Measurements from ENCODE around the gene BIN2. TPM values are rescaled to one million over a fixed set of nuclear protein-coding genes. Genes with fewer than 3 reads are reported as not detected.

Gene BIN2
- total and polyA plus RNA-seq, 2 experiments from 2014 or later = not detected

GRCh38 chr12:51238510-51239334 is 85.3 kb downstream of the BIN2 start, which contains the start of gene DAZAP2:
Gene DAZAP2 (plus strand): TSS chr12:51238826. CDS start chr12:51238908, 82 bp downstream.
- Histone ChIP-seq H3K4me3 (peak within 1 kb of the TSS; percentile 87), H3K27me3 (no peaks in the 10 kb centered on the region), H3K36me3 (peaks cover 13% of the 10 kb centered on the region), H3K9me3 (ENCODE audit: low read depth) (no peaks in the 10 kb centered on the region), H3K4me1 (ENCODE audit: low read depth) (peaks cover 4% of the 10 kb centered on the region), H3K27ac (peak within 1 kb of the TSS; percentile 99)
- peak; percentile 96 to 98 for DNase-seq (ENCODE audit: low read depth in 1 of 2, low spot score in 1 of 2)
- TF ChIP-seq, protein P1, sequence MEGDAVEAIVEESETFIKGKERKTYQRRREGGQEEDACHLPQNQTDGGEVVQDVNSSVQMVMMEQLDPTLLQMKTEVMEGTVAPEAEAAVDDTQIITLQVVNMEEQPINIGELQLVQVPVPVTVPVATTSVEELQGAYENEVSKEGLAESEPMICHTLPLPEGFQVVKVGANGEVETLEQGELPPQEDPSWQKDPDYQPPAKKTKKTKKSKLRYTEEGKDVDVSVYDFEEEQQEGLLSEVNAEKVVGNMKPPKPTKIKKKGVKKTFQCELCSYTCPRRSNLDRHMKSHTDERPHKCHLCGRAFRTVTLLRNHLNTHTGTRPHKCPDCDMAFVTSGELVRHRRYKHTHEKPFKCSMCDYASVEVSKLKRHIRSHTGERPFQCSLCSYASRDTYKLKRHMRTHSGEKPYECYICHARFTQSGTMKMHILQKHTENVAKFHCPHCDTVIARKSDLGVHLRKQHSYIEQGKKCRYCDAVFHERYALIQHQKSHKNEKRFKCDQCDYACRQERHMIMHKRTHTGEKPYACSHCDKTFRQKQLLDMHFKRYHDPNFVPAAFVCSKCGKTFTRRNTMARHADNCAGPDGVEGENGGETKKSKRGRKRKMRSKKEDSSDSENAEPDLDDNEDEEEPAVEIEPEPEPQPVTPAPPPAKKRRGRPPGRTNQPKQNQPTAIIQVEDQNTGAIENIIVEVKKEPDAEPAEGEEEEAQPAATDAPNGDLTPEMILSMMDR (IDR thresholded peaks at IDR 0.05; ENCODE audit: low read depth, low read length) = peak; percentile 5

- H3K4me3 ChIP-seq = peak overlapping the region; percentile 87
- no peaks in the 10 kb centered on the region for H3K9me3 ChIP-seq (ENCODE audit: low read depth)
- TF ChIP-seq, protein P1 (IDR thresholded peaks at IDR 0.05; ENCODE audit: low read depth, low read length) = no peak
- peaks cover 13% of the 10 kb centered on the region for H3K36me3 ChIP-seq
- H3K4me1 ChIP-seq (ENCODE audit: low read depth) = peaks cover 4% of the 10 kb centered on the region
- H3K27me3 ChIP-seq = no peaks in the 10 kb centered on the region
- no peak for DNase-seq (ENCODE audit: low read depth in 1 of 2, low spot score in 1 of 2)
- H3K27ac ChIP-seq = peak overlapping the region; percentile 99
These were observed 85.9 kb downstream of the BIN2 start for GRCh38 chr12:51238037-51238509.

- Histone ChIP-seq H3K4me1 (ENCODE audit: low read depth) (no peaks in the 10 kb centered on the region), H3K4me3 (no peak overlapping the region), H3K36me3 (no peaks in the 10 kb centered on the region), H3K27me3 (no peaks in the 10 kb centered on the region), H3K27ac (no peak overlapping the region), H3K9me3 (ENCODE audit: low read depth) (no peaks in the 10 kb centered on the region)
- TF ChIP-seq, protein P1 (IDR thresholded peaks at IDR 0.05; ENCODE audit: low read depth, low read length) = no peak
- DNase-seq (ENCODE audit: low read depth in 1 of 2, low spot score in 1 of 2) = no peak
These were observed 89.4 kb downstream of the BIN2 start for GRCh38 chr12:51234530-51234929.

DNA sequence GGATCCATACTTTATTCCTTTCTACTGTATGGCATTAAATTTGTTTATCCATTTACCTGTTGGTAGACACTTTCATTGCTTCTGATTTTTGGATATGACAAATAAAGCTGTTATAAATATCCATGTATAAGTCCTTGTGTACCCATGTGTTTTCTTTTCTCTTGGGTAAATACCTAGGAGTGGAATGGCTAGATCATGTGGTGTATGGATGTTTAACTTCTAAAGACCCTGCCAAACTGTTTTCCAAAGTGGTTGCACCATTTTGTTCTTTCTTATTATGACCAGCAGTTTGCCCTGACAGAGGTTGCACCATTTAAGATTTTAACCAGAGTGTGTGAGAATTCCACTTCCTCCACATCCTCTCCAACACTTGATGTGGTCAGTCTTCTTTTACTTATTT is 91.3 kb downstream of the BIN2 start:
- H3K27me3 ChIP-seq = no peaks in the 10 kb centered on the region
- no peak overlapping the region for H3K4me3 ChIP-seq
- DNase-seq (ENCODE audit: low read depth in 1 of 2, low spot score in 1 of 2) = no peak
- H3K36me3 ChIP-seq = no peaks in the 10 kb centered on the region
- H3K9me3 ChIP-seq (ENCODE audit: low read depth) = no peaks in the 10 kb centered on the region
- TF ChIP-seq, protein P1 (IDR thresholded peaks at IDR 0.05; ENCODE audit: low read depth, low read length) = no peak
- H3K4me1 ChIP-seq (ENCODE audit: low read depth) = no peaks in the 10 kb centered on the region
- H3K27ac ChIP-seq = no peak overlapping the region

Other genes starting within 250 kb of the BIN2 start
- 19.0 and 21.1 TPM in 2 replicates for gene CSRNP2, start 240.6 kb downstream of the BIN2 start, total RNA-seq
- gene CSRNP2, start 240.6 kb downstream of the BIN2 start, polyA plus RNA-seq = 16.9 and 22.5 TPM in 2 replicates
- 8.2 and 12.2 TPM in 2 replicates for gene TFCP2, start 151.0 kb downstream of the BIN2 start, total RNA-seq
- 17.0 and 26.6 TPM in 2 replicates for gene TFCP2, start 151.0 kb downstream of the BIN2 start, polyA plus RNA-seq
- 1.5 and 3.8 TPM in 2 replicates for gene POU6F1, start 106.1 kb downstream of the BIN2 start, total RNA-seq
- gene POU6F1, start 106.1 kb downstream of the BIN2 start, polyA plus RNA-seq = 3.4 and 6.6 TPM in 2 replicates
- gene DAZAP2, start 85.3 kb downstream of the BIN2 start, total RNA-seq = 105 and 131 TPM in 2 replicates
- gene DAZAP2, start 85.3 kb downstream of the BIN2 start, polyA plus RNA-seq = 147 and 191 TPM in 2 replicates
- gene SMAGP, start 53.8 kb downstream of the BIN2 start, total RNA-seq = 3.0 and 5.5 TPM in 2 replicates
- gene SMAGP, start 53.8 kb downstream of the BIN2 start, polyA plus RNA-seq = 4.7 and 6.7 TPM in 2 replicates
- gene CELA1, start 22.5 kb upstream of the BIN2 start, total RNA-seq = not detected in 2 replicates
- not detected in 2 replicates for gene CELA1, start 22.5 kb upstream of the BIN2 start, polyA plus RNA-seq
- 5.4 and 8.0 TPM in 2 replicates for gene GALNT6, start 67.2 kb upstream of the BIN2 start, total RNA-seq
- 4.3 and 5.2 TPM in 2 replicates for gene GALNT6, start 67.2 kb upstream of the BIN2 start, polyA plus RNA-seq
- 3.5 and 4.9 TPM in 2 replicates for gene SLC4A8, start 100.7 kb upstream of the BIN2 start, total RNA-seq
- 1.9 and 9.8 TPM in 2 replicates for gene SLC4A8, start 100.7 kb upstream of the BIN2 start, polyA plus RNA-seq

Measured in cardiac muscle cell (in vitro differentiated cells and primary cell).